D721Med (cell line): Measurements from ENCODE around the gene CFAP65.

Experiments
- DNase-seq: peaks from one replicate; pipeline ENCODE4 v3.0.0; 2011; ENCODE audit warnings: low spot score; ENCODE audit not compliant: insufficient read length
- FAIRE-seq: peaks from 2 replicates; lab custom pipeline; 2011; peaks lifted over from hg19 to GRCh38; lab: Jason Lieb, UNC
- TF ChIP-seq, protein P1 (sequence below): IDR thresholded peaks from 2 replicates; pipeline ENCODE4 v1.5.1; 2012; ENCODE audit warnings: mild to moderate bottlenecking, control low read depth; ENCODE audit not compliant: insufficient read depth; ENCODE audit errors: missing control alignments

Gene CFAP65

DNA sequence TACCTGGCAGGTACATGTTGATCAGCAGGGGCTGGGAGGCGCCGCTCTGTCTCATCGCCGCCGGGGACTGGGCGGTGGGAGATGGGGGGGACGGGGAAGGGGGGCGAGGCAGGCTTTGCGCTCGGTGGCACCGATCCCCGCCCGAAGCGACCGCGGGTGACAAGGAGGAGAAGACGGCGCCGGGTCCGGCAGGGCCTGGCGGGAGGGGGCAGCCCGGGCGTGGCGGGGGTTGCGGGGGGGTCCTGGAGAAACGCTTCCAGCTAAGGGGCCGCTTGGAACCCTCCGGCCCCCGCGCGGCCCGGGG lies 56.3 kb downstream of the CFAP65 start, which contains the start of gene FEV:
TSS of gene FEV (minus strand) at position 164 of the 304 bp plus-strand sequence. CDS start at position 55, 109 bp downstream.
- DNase-seq: peak; percentile 47
- TF ChIP-seq, protein P1, sequence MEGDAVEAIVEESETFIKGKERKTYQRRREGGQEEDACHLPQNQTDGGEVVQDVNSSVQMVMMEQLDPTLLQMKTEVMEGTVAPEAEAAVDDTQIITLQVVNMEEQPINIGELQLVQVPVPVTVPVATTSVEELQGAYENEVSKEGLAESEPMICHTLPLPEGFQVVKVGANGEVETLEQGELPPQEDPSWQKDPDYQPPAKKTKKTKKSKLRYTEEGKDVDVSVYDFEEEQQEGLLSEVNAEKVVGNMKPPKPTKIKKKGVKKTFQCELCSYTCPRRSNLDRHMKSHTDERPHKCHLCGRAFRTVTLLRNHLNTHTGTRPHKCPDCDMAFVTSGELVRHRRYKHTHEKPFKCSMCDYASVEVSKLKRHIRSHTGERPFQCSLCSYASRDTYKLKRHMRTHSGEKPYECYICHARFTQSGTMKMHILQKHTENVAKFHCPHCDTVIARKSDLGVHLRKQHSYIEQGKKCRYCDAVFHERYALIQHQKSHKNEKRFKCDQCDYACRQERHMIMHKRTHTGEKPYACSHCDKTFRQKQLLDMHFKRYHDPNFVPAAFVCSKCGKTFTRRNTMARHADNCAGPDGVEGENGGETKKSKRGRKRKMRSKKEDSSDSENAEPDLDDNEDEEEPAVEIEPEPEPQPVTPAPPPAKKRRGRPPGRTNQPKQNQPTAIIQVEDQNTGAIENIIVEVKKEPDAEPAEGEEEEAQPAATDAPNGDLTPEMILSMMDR: no peak
- FAIRE-seq: no peak

DNA sequence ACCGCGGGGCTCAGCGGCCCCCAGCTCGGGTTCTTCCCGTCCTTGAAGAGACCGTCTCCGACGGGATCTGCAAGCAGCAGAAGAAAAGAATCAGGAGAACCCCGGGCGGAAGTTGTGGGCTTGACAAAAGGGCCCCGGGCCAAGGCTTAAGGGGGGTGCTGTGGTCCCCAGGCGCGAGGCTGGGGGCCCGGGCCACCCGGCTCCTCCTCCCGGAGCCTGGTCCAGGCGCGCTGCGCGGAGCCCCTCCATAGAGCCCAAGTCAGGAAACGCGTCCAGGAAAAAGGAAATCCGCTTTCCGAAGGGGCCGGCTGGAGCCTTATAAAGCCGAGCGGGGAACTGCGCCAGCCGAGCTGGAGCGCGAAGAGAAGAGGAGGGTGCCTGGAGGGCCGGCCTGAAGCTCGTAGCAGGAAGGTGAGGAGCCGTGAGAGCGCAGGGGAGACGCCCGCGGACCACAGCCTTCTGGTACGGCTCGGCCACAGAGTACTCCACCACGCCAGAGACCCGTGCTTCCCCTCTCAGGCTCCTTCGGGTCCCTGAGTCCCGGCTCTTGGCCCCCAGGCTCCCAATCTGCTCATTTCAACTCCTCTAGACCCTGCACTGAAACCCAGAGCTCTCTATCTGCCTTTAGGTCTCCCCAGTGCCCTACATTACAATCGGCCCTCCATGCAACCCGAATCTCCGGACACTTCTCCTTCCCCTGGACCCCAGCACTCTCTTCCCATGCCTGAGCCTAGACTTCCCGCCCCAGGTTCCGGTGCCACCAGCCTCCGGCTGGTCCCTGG lies 56.9 kb downstream of the CFAP65 start:
- TF ChIP-seq, protein P1: no peak
- DNase-seq (peak; percentile 63), FAIRE-seq (no peak)

DNA sequence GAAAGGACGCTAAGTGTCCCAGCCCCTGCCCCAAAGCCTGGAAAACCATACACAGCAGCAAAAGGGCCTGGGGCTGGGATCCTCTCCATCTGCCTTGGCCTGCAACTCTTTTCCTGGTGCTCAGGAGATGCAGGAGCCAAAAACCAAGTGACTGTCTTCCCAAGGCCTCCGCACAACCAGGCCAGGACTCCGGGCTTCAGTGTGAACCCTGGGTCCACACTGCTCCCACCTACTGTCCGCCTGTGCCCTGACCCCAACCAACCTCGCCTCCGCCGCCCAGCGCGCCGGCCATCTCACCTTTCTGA lies 57.4 kb downstream of the CFAP65 start:
- TF ChIP-seq, protein P1: no peak

DNA sequence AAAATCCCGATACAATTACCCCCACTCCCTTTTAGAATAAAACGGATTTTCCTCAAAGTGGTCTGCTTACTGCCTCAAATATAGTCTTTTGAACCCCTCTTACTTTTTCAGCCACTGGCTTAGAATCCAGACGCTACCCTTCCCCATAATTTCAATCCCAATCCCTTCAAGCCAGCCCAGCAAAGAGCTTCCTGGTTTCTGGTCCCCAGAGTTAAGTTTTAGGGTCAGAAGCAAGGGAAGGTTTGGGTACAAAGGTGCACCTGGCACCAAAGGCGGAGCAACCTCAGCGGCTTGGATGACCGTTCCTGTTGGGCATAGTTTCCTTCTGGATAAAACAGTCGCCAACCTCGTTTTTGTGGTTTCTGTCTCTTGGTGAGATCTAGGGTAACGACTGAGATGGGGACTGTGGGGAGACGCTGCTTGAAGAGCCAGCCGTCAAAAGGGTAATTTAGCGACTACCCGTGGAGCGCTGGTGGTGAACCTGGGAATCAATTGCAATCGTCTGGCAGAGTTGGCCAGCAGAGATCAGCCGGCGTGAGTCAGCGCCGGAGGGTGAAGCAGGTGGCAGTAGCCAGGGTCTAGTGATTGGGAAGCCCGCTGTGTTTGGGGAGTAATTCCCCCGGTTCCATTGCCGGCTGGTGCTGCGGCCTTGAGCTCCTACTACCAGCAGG lies 57.9 kb downstream of the CFAP65 start:
- no peak for FAIRE-seq
- TF ChIP-seq, protein P1: no peak
- DNase-seq: peak; percentile 6

More for the DNA sequence above, 57.4 kb downstream of the CFAP65 start:
- DNase-seq (peak; percentile 5), FAIRE-seq (no peak)

DNA sequence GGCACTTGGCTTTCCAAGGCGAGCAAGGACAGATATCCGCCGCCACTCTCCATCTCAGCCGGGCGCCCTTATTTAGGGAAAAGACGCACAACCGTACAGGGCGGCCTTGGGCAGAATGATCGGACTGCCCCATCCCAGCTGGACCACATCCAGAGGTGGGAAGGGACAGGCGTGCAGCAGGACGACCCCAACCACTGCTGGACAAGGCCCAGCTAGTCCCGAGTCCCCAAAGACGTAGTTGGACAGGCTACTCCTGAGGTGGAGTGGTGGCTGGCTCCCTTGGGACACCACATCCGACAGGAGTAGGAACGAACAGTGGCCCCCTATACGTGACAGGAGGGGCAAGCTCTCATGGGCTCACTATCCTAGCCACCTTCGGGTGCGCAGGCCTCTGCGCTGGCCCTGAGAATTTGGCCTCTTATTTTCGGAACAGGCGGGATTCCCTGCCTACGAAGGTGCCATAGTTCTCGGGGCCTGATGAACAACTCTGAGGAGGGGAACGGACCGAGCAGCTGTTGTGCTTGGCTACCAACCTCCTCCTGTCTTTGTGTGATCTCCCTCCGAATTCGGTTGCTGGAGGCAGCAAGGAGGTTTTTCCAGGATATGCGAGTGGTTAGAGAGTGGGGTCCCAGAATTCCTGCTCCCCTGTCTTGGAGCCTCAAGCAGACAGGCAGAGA lies 58.6 kb downstream of the CFAP65 start:
- no peak for FAIRE-seq
- DNase-seq: peak; percentile 6
- TF ChIP-seq, protein P1: no peak

DNA sequence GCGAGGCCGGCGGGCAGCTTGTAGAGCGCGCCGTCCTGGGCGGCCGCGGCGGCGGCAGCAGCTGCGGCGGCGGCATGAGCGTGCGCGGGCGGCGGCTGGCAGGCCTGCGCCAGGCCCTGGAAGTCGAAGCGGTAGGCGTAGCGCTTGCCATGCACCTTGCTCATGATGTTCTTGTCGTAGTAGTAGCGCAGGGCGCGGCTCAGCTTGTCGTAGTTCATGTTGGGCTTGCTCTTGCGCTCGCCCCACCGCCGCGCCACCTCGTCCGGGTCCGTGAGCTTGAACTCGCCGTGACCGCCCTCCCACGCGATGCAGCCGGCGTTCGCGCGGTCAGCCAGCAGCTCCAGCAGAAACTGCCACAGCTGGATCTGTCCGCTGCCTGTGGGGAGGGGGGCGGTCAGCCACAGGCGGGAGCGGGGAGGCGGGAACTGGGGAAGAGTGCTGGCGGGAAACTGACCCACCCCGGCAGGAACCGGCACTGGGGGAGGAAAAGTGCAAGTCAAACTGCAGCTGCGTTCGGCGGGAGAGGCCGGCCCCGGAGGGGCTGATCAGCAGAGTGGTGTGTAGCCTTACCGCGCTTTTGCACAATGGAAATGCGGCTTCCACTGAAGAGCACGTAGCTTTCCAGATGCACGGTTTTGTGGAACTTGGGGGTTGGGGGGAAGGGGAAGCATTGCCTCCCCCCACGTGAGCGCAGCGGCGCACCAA lies 59.3 kb downstream of the CFAP65 start:
- TF ChIP-seq, protein P1: no peak
- DNase-seq (no peak), FAIRE-seq (no peak)
